K562 (cell line): Measurements from ENCODE around the gene ARID3A. TPM values are rescaled to one million over a fixed set of nuclear protein-coding genes. Genes with fewer than 3 reads are reported as not detected.

ENCODE experiments used
- ATAC-seq: fragments of 200-7000 bp; cut with Tn5 transposase; 3 replicates; pipeline ENCODE4 v1.9.1; 2020; ENCODE audit warnings: moderate library complexity
- BruUV-seq: library from RNA; stranded (reverse); fragments of 400-500 nt; replicated peaks from 2 replicates; lab custom pipeline; 2021; lab: Mats Ljungman, UMichigan
- CTCF ChIA-PET: fragments of 300-600 bp; formaldehyde crosslinking; extraction: SDS; loops from one replicate; lab custom pipeline; 2021; ENCODE audit warnings: low intra/inter-chr PET ratio; lab: Yijun Ruan, JAX
- POLR2A ChIA-PET: fragments of 300-600, 350-650 bp; sonication (Branson Sonifier 250); formaldehyde crosslinking; extraction: SDS; loops from one replicate; lab custom pipeline; 2021; ENCODE audit warnings: antibody characterized with exemption, inconsistent platforms; lab: Yijun Ruan, JAX
- DNase-seq, 4 experiments: peaks; one replicate each; pipeline versions ENCODE4 v3.0.0 to v3.0.0-alpha.2; 2011 to 2018; ENCODE audit warnings: low spot score in 3 of 4, mixed read lengths in 3 of 4; ENCODE audit errors: extremely low read depth in 1 of 4
- FAIRE-seq: peaks from 2 replicates; lab custom pipeline; 2011; peaks lifted over from hg19 to GRCh38; lab: Jason Lieb, UNC
- H2AFZ ChIP-seq: 2 replicates; pipeline ENCODE4 v1.6.0; 2011; ENCODE audit warnings: low read depth, low read length, control low read depth, inconsistent platforms
- H3K27ac ChIP-seq: fragments of 200-600 bp; 3 replicates; pipeline ENCODE4 v1.8.0; 2011; ENCODE audit warnings: low read depth, mild to moderate bottlenecking, control low read depth, inconsistent platforms, low read length, moderate library complexity, mixed read lengths; ENCODE audit errors: extremely low read depth
- H3K27me3 ChIP-seq, 2 experiments: fragments of 300-600 bp in 1 of 2; 2 replicates in 1 of 2; 3 replicates in 1 of 2; pipeline versions ENCODE4 v1.6.0 to v1.8.0; 2011; ENCODE audit warnings: inconsistent platforms in 2 of 2, low read length in 2 of 2, mild to moderate bottlenecking in 1 of 2, mixed read lengths in 1 of 2, moderate library complexity in 1 of 2; ENCODE audit not compliant: control insufficient read depth in 2 of 2, insufficient read depth in 2 of 2
- H3K36me3 ChIP-seq: fragments of 300-600 bp; 3 replicates; pipeline ENCODE4 v1.8.0; 2011; ENCODE audit warnings: mild to moderate bottlenecking, low read length, inconsistent platforms; ENCODE audit not compliant: control insufficient read depth, insufficient read depth
- H3K4me1 ChIP-seq, 2 experiments: fragments of 200-600 bp in 1 of 2; replicated peaks in 1 of 2; 2 replicates in 1 of 2; 3 replicates in 1 of 2; pipeline versions ENCODE4 v1.5.1 to v1.8.0; 2011; ENCODE audit warnings: inconsistent platforms in 2 of 2, low read length in 2 of 2, mild to moderate bottlenecking in 1 of 2, mixed read lengths in 1 of 2, moderate library complexity in 1 of 2; ENCODE audit not compliant: control insufficient read depth in 2 of 2, insufficient read depth in 2 of 2
- H3K4me2 ChIP-seq: 2 replicates; pipeline ENCODE4 v1.6.1; 2011; ENCODE audit warnings: low read length, control low read depth, inconsistent platforms, mixed read lengths; ENCODE audit not compliant: insufficient read depth
- H3K4me3 ChIP-seq: fragments of 200-600 bp; sonication (generic), shearing (Covaris generic); 2 replicates; pipeline ENCODE4 v1.5.1; 2016; ENCODE audit warnings: control low read depth, inconsistent platforms
- H3K79me2 ChIP-seq: fragments of 200-600 bp; 3 replicates; pipeline ENCODE4 v1.8.0; 2011; ENCODE audit warnings: low read length, inconsistent platforms; ENCODE audit not compliant: control insufficient read depth, insufficient read depth
- H3K9ac ChIP-seq, 2 experiments: 2 replicates each; pipeline versions ENCODE4 v1.6.0 to v1.6.1; 2011; ENCODE audit warnings: low read depth in 2 of 2, low read length in 2 of 2, control low read depth in 1 of 2, inconsistent platforms in 1 of 2, mild to moderate bottlenecking in 1 of 2, mixed read lengths in 1 of 2; ENCODE audit not compliant: insufficient read depth in 1 of 2
- H3K9me1 ChIP-seq: one replicate; pipeline ENCODE4 v1.6.0; 2011; ENCODE audit warnings: inconsistent platforms, mild to moderate bottlenecking, low read length, moderate library complexity; ENCODE audit not compliant: control insufficient read depth, insufficient read depth
- H3K9me3 ChIP-seq: replicated peaks from 2 replicates; pipeline ENCODE4 v1.5.1; 2011; ENCODE audit warnings: low read depth, low read length, inconsistent platforms; ENCODE audit not compliant: control insufficient read depth, insufficient read depth
- H4K20me1 ChIP-seq: replicated peaks from 2 replicates; pipeline ENCODE4 v1.6.1; 2011; ENCODE audit warnings: low read length, inconsistent platforms, mixed read lengths; ENCODE audit not compliant: control insufficient read depth, insufficient read depth
- BCOR ChIP-seq: fragments of 450-650 bp; IDR thresholded peaks from 2 replicates; pipeline ENCODE4 v1.6.1; 2016
- CREB1 ChIP-seq, 2 experiments: sonication (generic) in 1 of 2; formaldehyde crosslinking in 1 of 2; IDR thresholded peaks; 2 replicates each; pipeline versions ENCODE4 v1.6.1 to v1.8.0; 2012 to 2022; ENCODE audit warnings: inconsistent platforms in 1 of 2, mild to moderate bottlenecking in 1 of 2, missing genetic modification reagents in 1 of 2, moderate library complexity in 1 of 2
- FOXM1 ChIP-seq, 2 experiments: fragments of 450-650 bp in 1 of 2; sonication (generic) in 1 of 2; formaldehyde crosslinking in 1 of 2; IDR thresholded peaks; 2 replicates each; pipeline versions ENCODE4 v1.6.1 to v1.9.0; 2017 to 2022; ENCODE audit warnings: low read depth in 2 of 2, mild to moderate bottlenecking in 2 of 2, missing genetic modification reagents in 1 of 2, moderate library complexity in 1 of 2
- GATAD2A ChIP-seq: fragments of 450-650 bp; IDR thresholded peaks from 2 replicates; pipeline ENCODE4 v1.6.1; 2017
- KDM1A ChIP-seq, 2 experiments: fragments of 450-650 bp; IDR thresholded peaks; 2 replicates each; pipeline ENCODE4 v1.6.1; 2016; ENCODE audit warnings: mild to moderate bottlenecking in 2 of 2
- NKRF ChIP-seq: fragments of 450-650 bp; IDR thresholded peaks from 2 replicates; pipeline ENCODE4 v1.6.1; 2016; ENCODE audit warnings: borderline replicate concordance
- POLR2A ChIP-seq: fragments of 450-650 bp; conservative IDR thresholded peaks from 2 replicates; pipeline ENCODE4 v1.6.1; 2016
- PRDM10 ChIP-seq: fragments of 450-650 bp; IDR thresholded peaks from 2 replicates; pipeline ENCODE4 v1.6.1; 2018; ENCODE audit not compliant: partially characterized antibody
- SMARCA5 ChIP-seq: fragments of 450-650 bp; IDR thresholded peaks from 2 replicates; pipeline ENCODE4 v1.6.1; 2016
- ZNF184 ChIP-seq: sonication (generic); formaldehyde crosslinking; IDR thresholded peaks from 2 replicates; pipeline ENCODE4 v1.5.0; 2020; ENCODE audit warnings: missing genetic modification reagents
- WGBS: fragments of 100-300 bp; shearing (Covaris generic); methylation state at CpG from one replicate; pipeline ENCODE4 v1.1.6; 2016; ENCODE audit warnings: low coverage, mixed read lengths; ENCODE audit not compliant: insufficient coverage; ENCODE audit errors: missing lambda C conversion rate; 5-methylcytosine and 5-hydroxymethylcytosine counted together
- in situ Hi-C: fragments of 300-500 bp; cut with MboI; formaldehyde crosslinking; loops from 4 replicates; pipeline ENCODE4 v1.15.0; 2018; ENCODE audit warnings: inconsistent platforms, mixed read lengths
- intact Hi-C: fragments of 100-400 bp; cut with micrococcal nuclease; formaldehyde crosslinking; loops from 2 replicates; pipeline ENCODE4 v1.14.2; 2022
- polyA plus RNA-seq, 8 experiments: library from polyadenylated mRNA; depleted of rRNA in 4 of 8; stranded (reverse) in 5 of 8; unstranded in 3 of 8; fragments of >200 nt; fragmentation: Nextera tagmentation in 2 of 8; fragmentation: Illumina TruSeq in 1 of 8; extraction: Ambion mirVana in 2 of 8; extraction: Trizol in 1 of 8; gene quantifications; 2 replicates each; pipeline versions ENCODE4 v1.2.1 to v1.2.3, GENCODE V29; 2011 to 2014; ENCODE audit warnings: inconsistent platforms in 1 of 8, missing spikeins in 1 of 8
- total RNA-seq, 7 experiments: library from RNA; depleted of rRNA in 6 of 7; stranded (reverse); fragments of >200 nt in 6 of 7; fragmentation: Illumina TruSeq in 2 of 7; extraction: Trizol in 2 of 7; gene quantifications; 2 replicates each; pipeline versions ENCODE4 v1.2.1 to v1.2.3, GENCODE V29; 2011 to 2021; ENCODE audit warnings: low replicate concordance in 1 of 7

Gene ARID3A
- total and polyA plus RNA-seq, 9 of the 15 experiments (the other 6 are each of a cell fraction or from before 2014, with no cell fraction given) = 1.4 to 118 (median 31.2) TPM

- TF ChIP-seq CREB1 (IDR thresholded peaks at IDR 0.05) (no peak), CREB1 (CRISPR knock-in tag; IDR thresholded peaks at IDR 0.05) (no peak)
- TF ChIP-seq, all 486 proteins: peak for 21
These were observed 22.5 kb upstream of the ARID3A start (continued) for GRCh38 chr19:903266-903797.

GRCh38 chr19:904545-904944 lies 21.3 kb upstream of the ARID3A start:
- DNase-seq = no peak
- Histone ChIP-seq H3K36me3 (peaks cover 53% of the 10 kb centered on the region; the same call in 2 of the 3 replicates), H3K79me2 (peaks cover 91% of the 10 kb centered on the region), H3K4me3 (no peak overlapping the region), H3K27me3 (no peaks in the 10 kb centered on the region), H3K4me2 (no peak overlapping the region), H2AFZ (no peak overlapping the region), H3K4me1 (peaks cover 61 to 89% of the 10 kb centered on the region in 2 experiments), H3K9ac (peak overlapping the region in 1 of 2 experiments; percentile 85; a peak in 1 of 4 replicates), H3K27ac (peak overlapping the region; percentile 61; the same call in 2 of the 3 replicates), H3K9me1 (peaks cover 5% of the 10 kb centered on the region), H4K20me1 (peaks cover 15% of the 10 kb centered on the region), H3K9me3 (no peaks in the 10 kb centered on the region)
- intact Hi-C loops (no loop called here), in situ Hi-C loops (no loop called here)
- ChIA-PET POLR2A (interaction anchor here (0.6 to 3.2 kb wide), 3 partner anchors 11 to 398 kb away, joined by 4 to 15 read pairs (median 4); partner anchors contain the start of genes MED16 and RNU6-9), CTCF (no interaction called here)
- 96% methylated on average over 8 of the region's 8 CpGs for WGBS
- peak; percentile 33 for TF ChIP-seq PRDM10
- TF ChIP-seq ZNF184 (CRISPR knock-in tag) = no peak
- TF ChIP-seq POLR2A = 0 out of 2 replicates have a peak, but pooled peaks have one; percentile 12
- peak; percentile 29; the same call in 1 of the 2 replicates for TF ChIP-seq NKRF
- 0 out of 2 replicates have a peak, but pooled peaks have one; percentile 7 for TF ChIP-seq GATAD2A
- TF ChIP-seq FOXM1 (IDR thresholded peaks at IDR 0.05; ENCODE audit: low read depth) = no peak
- TF ChIP-seq FOXM1 (CRISPR knock-in tag; IDR thresholded peaks at IDR 0.05; ENCODE audit: low read depth) = no peak
- peak; percentile 58 for TF ChIP-seq BCOR
- 0 out of 2 replicates have a peak, but pooled peaks have one; percentile 40 for TF ChIP-seq SMARCA5
- peak; percentile 14 to 31; a peak in 1 of 4 replicates for TF ChIP-seq KDM1A (IDR thresholded peaks at IDR 0.05)
- no peak for ATAC-seq
- no peak for FAIRE-seq
- BruUV-seq = no TSS peak
